Skeletal muscle tissue (tissue), 4 donors: Measurements from ENCODE around the gene OSBPL8. TPM values are rescaled to one million over a fixed set of nuclear protein-coding genes. Genes with fewer than 3 reads are reported as not detected.
"Not testable (repeated sequence)": the region's sequence is repeated elsewhere in the genome, so short reads cannot be mapped to it uniquely, and the experiment has no call there.

Source experiments
- H3K27ac ChIP-seq: one replicate; pipeline ENCODE4 v1.7.0; 2013; ENCODE audit warnings: mild to moderate bottlenecking, low read depth, low read length, inconsistent platforms
- H3K27me3 ChIP-seq, 3 donors: one replicate each; pipeline ENCODE4 v1.7.0; 2013; ENCODE audit warnings: low read length in 3 of 3; ENCODE audit not compliant: control insufficient read depth in 3 of 3, insufficient read depth in 3 of 3
- H3K36me3 ChIP-seq, 3 donors: one replicate each; pipeline ENCODE4 v1.7.0; 2013; ENCODE audit warnings: low read length in 3 of 3; ENCODE audit not compliant: control insufficient read depth in 3 of 3, insufficient read depth in 3 of 3
- H3K4me1 ChIP-seq, 3 donors: one replicate each; pipeline ENCODE4 v1.7.0; 2013; ENCODE audit warnings: low read length in 3 of 3, mild to moderate bottlenecking in 3 of 3; ENCODE audit not compliant: control insufficient read depth in 3 of 3, insufficient read depth in 3 of 3
- H3K4me3 ChIP-seq, 3 donors: one replicate each; pipeline ENCODE4 v1.7.0; 2013; ENCODE audit warnings: low read length in 3 of 3
- H3K9ac ChIP-seq, 3 donors: one replicate each; pipeline ENCODE4 v1.7.0; 2013; ENCODE audit warnings: low read length in 3 of 3, mild to moderate bottlenecking in 3 of 3, moderate library complexity in 2 of 3, low read depth in 1 of 3
- H3K9me3 ChIP-seq, 3 donors: one replicate each; pipeline ENCODE4 v1.7.0; 2013; ENCODE audit warnings: low read length in 3 of 3; ENCODE audit not compliant: control insufficient read depth in 3 of 3
- total RNA-seq: library from RNA; depleted of rRNA; stranded (reverse); fragments of >200 nt; gene quantifications from one replicate; pipeline ENCODE4 v1.2.3, GENCODE V29; 2014
- donor health status: Osteomylitis.

The OSBPL8 gene
- total RNA-seq, 1 donor from 2014 or later, result 22.4 TPM

DNA sequence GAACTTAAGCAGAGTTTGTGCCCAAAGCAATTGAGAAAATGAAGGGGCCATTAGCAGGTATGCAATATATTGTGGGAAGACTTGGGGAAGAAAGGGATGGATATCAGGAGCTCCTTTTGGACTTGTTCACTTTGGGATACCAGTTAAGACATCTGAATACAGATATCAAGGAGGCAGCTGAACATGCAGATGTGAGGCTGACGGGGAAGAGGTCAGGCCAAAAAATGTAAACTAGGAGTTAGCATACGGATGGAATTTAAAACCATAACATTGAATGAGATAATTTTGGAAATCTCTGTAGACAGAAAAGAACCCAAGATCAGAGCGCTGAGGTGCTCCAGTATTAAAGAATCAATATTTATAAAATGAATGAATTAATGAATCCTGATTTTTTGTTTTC, 53.4 kb downstream of the OSBPL8 start:
- Histone ChIP-seq H3K9me3 (no peaks in the 10 kb centered on the region), H3K4me1 (no peaks in the 10 kb centered on the region), H3K27me3 (no peaks in the 10 kb centered on the region), H3K36me3 (peaks cover 0 to 2% (median 0%) of the 10 kb centered on the region in 3 donors), H3K4me3 (no peak overlapping the region), H3K9ac (no peak overlapping the region), H3K27ac (no peak overlapping the region)

DNA sequence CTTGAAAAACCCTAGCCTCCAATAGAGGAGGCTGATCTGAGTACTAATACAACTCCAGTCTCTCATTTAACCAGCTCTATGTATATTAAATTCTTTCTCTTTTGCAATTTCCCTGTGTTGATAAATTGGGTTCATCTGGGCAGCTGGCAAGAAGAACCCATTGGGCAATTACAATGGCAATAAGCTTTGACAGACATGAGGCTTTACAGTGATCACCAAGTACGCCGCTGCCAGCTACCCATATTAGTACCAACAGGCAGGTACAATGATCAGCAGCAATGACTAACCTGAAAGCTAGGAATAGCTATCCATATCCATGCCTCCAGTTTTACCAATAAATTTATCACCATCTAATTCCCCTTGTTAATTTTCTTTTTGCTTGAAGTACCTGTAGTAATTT, 54.5 kb downstream of the OSBPL8 start:
- Histone ChIP-seq H3K4me1 (no peaks in the 10 kb centered on the region), H3K36me3 (peaks cover 0 to 2% (median 0%) of the 10 kb centered on the region in 3 donors), H3K4me3 (no peak overlapping the region), H3K27me3 (no peaks in the 10 kb centered on the region), H3K9me3 (no peaks in the 10 kb centered on the region), H3K27ac (no peak overlapping the region), H3K9ac (no peak overlapping the region)

DNA sequence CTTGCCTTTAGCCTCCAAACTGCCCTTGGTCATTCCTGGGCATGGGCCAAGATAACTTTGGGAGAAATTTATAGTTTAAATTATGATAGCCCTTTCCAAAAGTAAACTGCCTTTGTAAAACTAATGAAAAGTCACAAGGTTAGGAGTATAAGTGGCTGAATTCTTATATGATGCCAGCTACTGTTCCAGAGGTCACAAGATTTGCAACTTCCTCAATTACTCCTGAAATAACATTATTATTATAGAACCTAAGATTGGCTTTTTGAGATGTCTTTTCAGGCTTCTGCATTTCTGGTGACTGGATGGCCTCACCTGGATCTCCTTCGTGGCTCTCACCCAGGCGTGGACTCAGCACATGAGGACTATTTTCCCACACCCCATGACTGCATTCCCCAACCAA, 55.0 kb downstream of the OSBPL8 start:
- Histone ChIP-seq H3K9ac (no peak overlapping the region), H3K4me1 (no peaks in the 10 kb centered on the region), H3K4me3 (no peak overlapping the region), H3K27ac (no peak overlapping the region), H3K9me3 (no peaks in the 10 kb centered on the region), H3K27me3 (no peaks in the 10 kb centered on the region), H3K36me3 (peaks cover 0 to 2% (median 0%) of the 10 kb centered on the region in 3 donors)

DNA sequence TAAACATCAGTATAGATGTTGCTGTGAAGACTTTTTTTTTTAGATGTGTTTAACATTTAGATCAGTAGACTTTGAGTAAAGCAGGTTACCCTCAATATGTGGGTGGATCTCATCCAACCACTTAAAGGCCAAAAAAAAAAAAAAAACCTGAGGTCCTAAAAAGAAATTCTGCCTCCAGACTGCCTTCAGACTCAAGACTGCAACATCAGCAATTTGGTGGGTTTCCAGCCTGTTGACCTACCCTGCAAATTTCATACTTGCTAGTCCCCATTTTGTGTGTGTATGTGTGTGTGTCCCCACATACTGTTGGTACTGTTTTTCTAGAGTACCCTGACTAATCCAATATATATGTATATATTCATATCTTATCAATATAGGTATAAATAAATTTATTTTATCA, 55.6 kb downstream of the OSBPL8 start:
- Histone ChIP-seq H3K27ac (no peak overlapping the region), H3K36me3 (peaks cover 0 to 2% (median 0%) of the 10 kb centered on the region in 3 donors), H3K4me3 (no peak overlapping the region), H3K4me1 (no peaks in the 10 kb centered on the region), H3K9ac (no peak overlapping the region), H3K9me3 (no peaks in the 10 kb centered on the region), H3K27me3 (no peaks in the 10 kb centered on the region)

DNA sequence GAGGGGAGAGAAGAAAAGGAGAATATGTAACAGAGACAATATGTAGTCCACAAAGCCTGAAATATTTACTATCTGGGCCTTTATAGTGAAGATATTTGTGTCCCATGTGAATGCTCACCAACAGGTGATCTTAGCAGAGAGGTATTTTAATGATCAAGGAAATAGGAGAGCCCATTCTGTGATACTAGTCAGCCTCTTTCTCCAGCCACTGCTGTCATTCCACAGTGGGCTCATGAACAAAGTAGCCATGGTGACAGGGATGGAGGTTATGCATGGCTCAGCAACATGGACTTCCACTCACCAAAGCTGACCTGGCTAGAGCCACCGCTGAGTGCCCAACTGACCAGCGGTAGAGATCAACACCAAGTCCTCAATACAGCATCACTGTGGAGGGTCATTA, 58.2 kb downstream of the OSBPL8 start:
- H3K9me3 ChIP-seq, result no peaks in the 10 kb centered on the region
- no peak overlapping the region for H3K9ac ChIP-seq
- H3K4me3 ChIP-seq, result no peak overlapping the region
- no peaks in the 10 kb centered on the region for H3K27me3 ChIP-seq
- no peak overlapping the region for H3K27ac ChIP-seq
- no peaks in the 10 kb centered on the region for H3K4me1 ChIP-seq
- peaks cover 0 to 2% (median 0%) of the 10 kb centered on the region in 3 donors for H3K36me3 ChIP-seq

DNA sequence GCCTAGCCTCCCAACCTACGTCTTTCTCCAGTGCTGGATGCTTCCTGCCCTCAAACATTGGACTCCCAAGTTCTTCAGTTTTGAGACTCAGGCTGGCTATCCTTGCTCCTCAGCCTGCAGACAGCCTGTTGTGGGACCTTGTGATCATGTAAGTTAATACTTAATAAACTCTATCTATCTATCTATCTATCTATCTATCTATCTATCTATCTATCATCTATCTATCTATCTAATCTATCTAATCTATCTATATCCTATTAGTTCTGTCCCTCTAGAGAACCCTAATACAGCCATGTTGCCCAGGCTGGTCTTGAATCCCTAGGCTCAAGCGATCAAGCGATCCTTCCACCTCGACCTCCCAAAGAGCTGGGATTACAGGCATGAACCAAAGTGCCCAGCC, 60.4 kb downstream of the OSBPL8 start:
- H3K36me3 ChIP-seq, H3K27ac ChIP-seq: not testable (repeated sequence)

DNA sequence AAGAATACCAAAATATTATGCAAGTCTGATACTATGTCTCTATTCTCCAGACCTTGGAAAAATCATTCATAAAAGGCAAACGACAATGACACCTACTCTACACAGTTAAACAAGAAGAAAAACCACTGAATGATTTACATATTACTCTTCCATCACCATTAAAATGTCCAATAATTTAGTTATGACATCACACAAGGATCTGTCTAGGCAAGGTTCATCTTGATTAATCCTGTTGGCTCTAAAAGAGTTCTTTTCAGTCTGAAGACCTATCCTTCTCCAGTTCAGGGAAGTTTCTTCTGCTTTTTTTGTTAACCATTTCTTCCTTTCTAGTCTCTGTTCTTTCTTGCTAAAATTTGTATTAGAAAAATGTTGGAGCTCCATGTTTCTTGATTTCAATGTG, 64.0 kb downstream of the OSBPL8 start:
- Histone ChIP-seq H3K9ac (no peak overlapping the region), H3K4me3 (no peak overlapping the region)

More for the DNA sequence above, 60.4 kb downstream of the OSBPL8 start:
- not testable (repeated sequence) for H3K4me1 ChIP-seq, H3K9me3 ChIP-seq, H3K9ac ChIP-seq, H3K27me3 ChIP-seq, H3K4me3 ChIP-seq

DNA sequence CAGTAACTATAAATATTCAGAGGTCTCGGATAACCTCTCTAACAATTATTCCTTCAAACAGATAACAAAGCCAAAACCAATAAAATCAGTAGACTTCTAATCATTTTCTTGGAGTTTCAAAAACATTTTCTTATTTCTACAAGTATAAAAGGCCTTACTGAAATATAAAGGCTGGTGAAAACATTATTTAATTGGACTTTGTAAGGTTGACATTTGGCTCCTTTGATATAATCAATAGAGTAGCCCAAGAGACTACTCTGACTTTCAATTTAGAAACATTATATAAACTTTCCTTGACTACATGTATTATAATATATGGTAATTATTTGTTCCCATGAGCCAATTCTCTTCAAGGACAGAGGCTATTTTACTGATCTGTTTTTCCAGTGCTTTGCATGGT, 68.3 kb downstream of the OSBPL8 start:
- Histone ChIP-seq H3K27me3 (no peaks in the 10 kb centered on the region), H3K4me3 (no peak overlapping the region), H3K9me3 (peaks cover 0 to 4% (median 0%) of the 10 kb centered on the region in 3 donors), H3K36me3 (peaks cover 0 to 3% (median 0%) of the 10 kb centered on the region in 3 donors), H3K9ac (no peak overlapping the region), H3K27ac (no peak overlapping the region), H3K4me1 (no peaks in the 10 kb centered on the region)

More for the DNA sequence above, 64.0 kb downstream of the OSBPL8 start:
- Histone ChIP-seq H3K36me3 (peaks cover 0 to 3% (median 0%) of the 10 kb centered on the region in 3 donors), H3K9me3 (peaks cover 0 to 4% (median 0%) of the 10 kb centered on the region in 3 donors), H3K27me3 (no peaks in the 10 kb centered on the region), H3K4me1 (no peaks in the 10 kb centered on the region), H3K27ac (no peak overlapping the region)

DNA sequence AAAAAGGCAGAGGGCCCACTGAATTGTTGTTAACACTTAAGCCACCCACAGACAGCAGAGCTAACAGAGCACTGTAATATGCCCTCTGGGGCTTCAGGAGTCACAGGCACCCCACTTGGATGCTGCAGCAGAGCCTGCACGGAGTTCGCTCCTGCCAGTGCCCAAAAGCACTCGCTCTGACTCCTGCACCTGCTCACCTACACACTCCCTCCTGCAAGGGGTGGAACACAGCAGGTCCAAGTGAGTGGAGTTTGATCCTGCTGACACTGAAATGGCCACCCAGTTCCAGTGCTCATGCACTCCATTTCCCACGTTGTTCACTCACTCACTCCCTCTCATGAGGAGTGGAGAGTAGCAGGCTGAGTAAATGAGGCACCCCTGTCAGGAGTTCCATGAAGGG, 68.8 kb downstream of the OSBPL8 start:
- Histone ChIP-seq H3K27ac (no peak overlapping the region), H3K4me1 (no peaks in the 10 kb centered on the region), H3K27me3 (no peaks in the 10 kb centered on the region), H3K36me3 (peaks cover 0 to 3% (median 0%) of the 10 kb centered on the region in 3 donors), H3K4me3 (no peak overlapping the region), H3K9ac (no peak overlapping the region), H3K9me3 (peaks cover 0 to 4% (median 0%) of the 10 kb centered on the region in 3 donors)

DNA sequence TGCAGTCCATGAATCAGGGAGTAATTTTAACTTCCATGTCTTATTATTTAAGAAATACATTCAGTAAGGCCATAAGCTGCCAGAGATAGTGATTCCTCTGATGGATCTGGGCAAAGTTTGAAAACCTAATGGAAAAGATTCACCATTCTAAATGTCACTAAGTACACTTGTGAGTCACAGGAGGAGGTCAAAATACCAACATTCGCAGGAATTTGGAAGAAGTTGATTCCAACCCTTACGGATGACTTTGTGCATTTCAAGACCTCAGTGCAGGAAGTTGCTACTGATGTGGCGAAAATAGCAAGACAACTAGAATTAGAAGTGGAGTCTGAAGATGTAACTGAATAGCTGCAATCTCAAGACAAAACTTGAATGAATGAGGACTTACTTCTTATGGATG, 69.8 kb downstream of the OSBPL8 start:
- peaks cover 0 to 4% (median 0%) of the 10 kb centered on the region in 3 donors for H3K9me3 ChIP-seq
- no peak overlapping the region for H3K9ac ChIP-seq
- no peak overlapping the region for H3K27ac ChIP-seq
- H3K27me3 ChIP-seq, result no peaks in the 10 kb centered on the region
- H3K4me3 ChIP-seq, result no peak overlapping the region
- H3K4me1 ChIP-seq, result no peaks in the 10 kb centered on the region
- H3K36me3 ChIP-seq, result peaks cover 0 to 8% (median 0%) of the 10 kb centered on the region in 3 donors

DNA sequence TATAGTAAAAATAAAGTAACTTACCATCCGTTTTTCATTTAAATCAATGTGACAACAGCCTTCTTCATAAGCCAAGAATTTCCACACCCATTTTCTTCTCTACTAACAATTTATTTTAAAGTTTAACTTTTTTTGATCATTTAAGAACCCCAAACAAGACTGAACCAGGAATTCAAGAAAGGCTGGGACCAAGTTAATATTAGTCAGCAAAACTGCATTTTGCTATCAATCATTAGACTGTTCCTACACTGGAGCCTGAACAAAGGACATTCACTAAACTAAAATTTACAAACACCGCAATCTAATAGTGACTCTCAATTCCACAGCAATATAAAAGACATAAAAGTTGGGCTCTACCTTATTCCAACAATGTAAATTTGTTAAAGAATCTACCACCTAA, 73.6 kb downstream of the OSBPL8 start:
- H3K27me3 ChIP-seq, result no peaks in the 10 kb centered on the region
- no peaks in the 10 kb centered on the region for H3K9me3 ChIP-seq
- no peak overlapping the region for H3K4me3 ChIP-seq
- H3K27ac ChIP-seq, result no peak overlapping the region
- H3K9ac ChIP-seq, result no peak overlapping the region
- H3K36me3 ChIP-seq, result peaks cover 0 to 8% (median 2%) of the 10 kb centered on the region in 3 donors
- H3K4me1 ChIP-seq, result no peaks in the 10 kb centered on the region
